ENCODE measurements around the gene HSPA12B.

- TF ChIP-seq CTCF (conservative IDR thresholded peaks at IDR 0.05), result no peak
- no peak for TF ChIP-seq ZFX (IDR thresholded peaks at IDR 0.05)
These were observed 25.5 kb upstream of the HSPA12B start for GRCh38 chr20:3706774-3707507.
